ENCODE measurements around the gene PTCSC3. TPM values are rescaled to one million over a fixed set of nuclear protein-coding genes. Genes with fewer than 3 reads are reported as not detected.

The PTCSC3 gene
- total RNA-seq, 1 donor from 2014 or later, result not detected

DNA sequence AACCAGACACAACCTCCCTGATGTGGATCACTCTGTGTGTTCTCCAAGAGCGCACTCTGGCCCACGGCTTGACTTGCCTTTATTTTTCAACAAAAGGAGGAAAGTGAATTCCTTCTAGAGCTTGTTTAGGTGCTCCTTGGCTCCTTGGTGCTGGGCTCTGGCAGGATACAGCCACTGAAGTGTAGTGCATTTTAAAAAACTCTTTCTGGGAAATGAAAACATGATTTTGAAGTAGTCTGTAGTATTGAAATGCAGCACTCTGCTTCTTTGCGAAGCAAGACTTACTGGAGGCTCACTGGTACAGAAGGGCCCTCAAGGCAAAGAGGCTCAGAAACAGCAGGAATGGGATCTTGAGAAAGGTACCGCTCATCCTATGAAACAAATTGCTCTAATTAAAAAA is 81.6 kb downstream of the PTCSC3 start:
- Mint-ChIP-seq H3K27me3 (peaks cover 17% of the 10 kb centered on the region), H3K36me3 (ENCODE audit: insufficient read depth) (no peaks in the 10 kb centered on the region), H3K27ac (no peak overlapping the region), H3K4me1 (ENCODE audit: low read depth) (peaks cover 7% of the 10 kb centered on the region), H3K9me3 (ENCODE audit: low read depth) (no peaks in the 10 kb centered on the region), H3K4me3 (ENCODE audit: low read depth) (no peak overlapping the region)
- TF ChIP-seq, protein P1, sequence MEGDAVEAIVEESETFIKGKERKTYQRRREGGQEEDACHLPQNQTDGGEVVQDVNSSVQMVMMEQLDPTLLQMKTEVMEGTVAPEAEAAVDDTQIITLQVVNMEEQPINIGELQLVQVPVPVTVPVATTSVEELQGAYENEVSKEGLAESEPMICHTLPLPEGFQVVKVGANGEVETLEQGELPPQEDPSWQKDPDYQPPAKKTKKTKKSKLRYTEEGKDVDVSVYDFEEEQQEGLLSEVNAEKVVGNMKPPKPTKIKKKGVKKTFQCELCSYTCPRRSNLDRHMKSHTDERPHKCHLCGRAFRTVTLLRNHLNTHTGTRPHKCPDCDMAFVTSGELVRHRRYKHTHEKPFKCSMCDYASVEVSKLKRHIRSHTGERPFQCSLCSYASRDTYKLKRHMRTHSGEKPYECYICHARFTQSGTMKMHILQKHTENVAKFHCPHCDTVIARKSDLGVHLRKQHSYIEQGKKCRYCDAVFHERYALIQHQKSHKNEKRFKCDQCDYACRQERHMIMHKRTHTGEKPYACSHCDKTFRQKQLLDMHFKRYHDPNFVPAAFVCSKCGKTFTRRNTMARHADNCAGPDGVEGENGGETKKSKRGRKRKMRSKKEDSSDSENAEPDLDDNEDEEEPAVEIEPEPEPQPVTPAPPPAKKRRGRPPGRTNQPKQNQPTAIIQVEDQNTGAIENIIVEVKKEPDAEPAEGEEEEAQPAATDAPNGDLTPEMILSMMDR (IDR thresholded peaks at IDR 0.05; ENCODE audit: unreplicated experiment), result no peak
- no peak for DNase-seq (ENCODE audit: low spot score, unreplicated experiment)

GRCh38 chr14:36091096-36091495 is 85.4 kb downstream of the PTCSC3 start:
- Mint-ChIP-seq H3K27ac (peak overlapping the region; percentile 57), H3K27me3 (peaks cover 25% of the 10 kb centered on the region), H3K4me3 (ENCODE audit: low read depth) (no peak overlapping the region), H3K36me3 (ENCODE audit: insufficient read depth) (no peaks in the 10 kb centered on the region), H3K9me3 (ENCODE audit: low read depth) (no peaks in the 10 kb centered on the region), H3K4me1 (ENCODE audit: low read depth) (peaks cover 10% of the 10 kb centered on the region)
- DNase-seq (ENCODE audit: low spot score, unreplicated experiment), result no peak
- TF ChIP-seq, protein P1 (IDR thresholded peaks at IDR 0.05; ENCODE audit: unreplicated experiment), result no peak

DNA sequence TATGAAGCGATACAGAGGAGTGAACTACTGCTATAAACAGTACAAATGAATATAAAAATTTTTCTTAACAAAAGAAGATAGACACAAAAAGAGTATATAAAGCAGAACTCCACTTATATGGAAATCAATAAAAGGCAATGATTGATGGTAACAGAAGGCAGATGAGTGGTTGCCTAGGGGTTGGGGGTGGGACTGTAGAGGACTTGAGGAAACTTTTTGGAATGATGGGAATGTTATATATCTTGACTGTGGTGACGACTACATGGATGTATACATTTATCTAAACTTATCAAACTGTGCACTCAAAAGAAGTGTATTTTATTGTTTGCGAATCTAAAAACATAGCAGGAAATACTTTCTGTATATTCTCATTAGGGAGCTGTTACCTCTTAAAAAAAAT is 89.1 kb downstream of the PTCSC3 start:
- peaks cover 23% of the 10 kb centered on the region for H3K27me3 Mint-ChIP-seq
- H3K9me3 Mint-ChIP-seq (ENCODE audit: low read depth), result no peaks in the 10 kb centered on the region
- TF ChIP-seq, protein P1 (IDR thresholded peaks at IDR 0.05; ENCODE audit: unreplicated experiment), result no peak
- no peaks in the 10 kb centered on the region for H3K36me3 Mint-ChIP-seq (ENCODE audit: insufficient read depth)
- no peak overlapping the region for H3K4me3 Mint-ChIP-seq (ENCODE audit: low read depth)
- DNase-seq (ENCODE audit: low spot score, unreplicated experiment), result no peak
- H3K27ac Mint-ChIP-seq, result no peak overlapping the region
- peaks cover 10% of the 10 kb centered on the region for H3K4me1 Mint-ChIP-seq (ENCODE audit: low read depth)

GRCh38 chr14:36086629-36087395 is 89.7 kb downstream of the PTCSC3 start:
- Mint-ChIP-seq H3K4me1 (ENCODE audit: low read depth) (peaks cover 10% of the 10 kb centered on the region), H3K27ac (no peak overlapping the region), H3K36me3 (ENCODE audit: insufficient read depth) (no peaks in the 10 kb centered on the region), H3K9me3 (ENCODE audit: low read depth) (no peaks in the 10 kb centered on the region), H3K4me3 (ENCODE audit: low read depth) (no peak overlapping the region), H3K27me3 (peaks cover 23% of the 10 kb centered on the region)
- TF ChIP-seq, protein P1 (IDR thresholded peaks at IDR 0.05; ENCODE audit: unreplicated experiment), result no peak
- no peak for DNase-seq (ENCODE audit: low spot score, unreplicated experiment)

GRCh38 chr14:36085861-36086260 is 90.7 kb downstream of the PTCSC3 start:
- Mint-ChIP-seq H3K9me3 (ENCODE audit: low read depth) (no peaks in the 10 kb centered on the region), H3K4me3 (ENCODE audit: low read depth) (no peak overlapping the region), H3K36me3 (ENCODE audit: insufficient read depth) (no peaks in the 10 kb centered on the region), H3K27me3 (peaks cover 29% of the 10 kb centered on the region), H3K27ac (no peak overlapping the region), H3K4me1 (ENCODE audit: low read depth) (peaks cover 3% of the 10 kb centered on the region)
- TF ChIP-seq, protein P1 (IDR thresholded peaks at IDR 0.05; ENCODE audit: unreplicated experiment), result no peak
- DNase-seq (ENCODE audit: low spot score, unreplicated experiment), result no peak

Other genes starting within 250 kb of the PTCSC3 start
- 29.2 and 32.8 TPM in 2 replicates for gene MBIP, start 143.9 kb upstream of the PTCSC3 start, total RNA-seq

All from progenitor cell of endocrine pancreas (in vitro differentiated cells).